Vagina (tissue), 2 donors: Measurements from ENCODE around the gene HEXIM2. TPM values are rescaled to one million over a fixed set of nuclear protein-coding genes. Genes with fewer than 3 reads are reported as not detected.

Source experiments
- DNase-seq, 2 donors: peaks; one replicate each; pipeline ENCODE4 v3.0.0-alpha.2; 2017; ENCODE audit errors: extremely low spot score in 2 of 2
- H3K27ac ChIP-seq: fragments of 200-600 bp; sonication (generic); one replicate; pipeline ENCODE4 v1.5.1; 2019
- H3K27me3 ChIP-seq: fragments of 200-600 bp; sonication (generic); one replicate; pipeline ENCODE4 v1.5.1; 2019
- H3K36me3 ChIP-seq, 2 donors: fragments of 200-600 bp; sonication (generic); one replicate each; pipeline ENCODE4 v1.5.1; 2017 to 2019
- H3K4me1 ChIP-seq: fragments of 200-600 bp; sonication (generic); one replicate; pipeline ENCODE4 v1.5.1; 2019
- H3K4me3 ChIP-seq, 2 donors: fragments of 200-600 bp; sonication (generic); 1 replicate in 1 of 2; 2 replicates in 1 of 2; pipeline ENCODE4 v1.5.1; 2016 to 2019
- H3K9me3 ChIP-seq: fragments of 200-600 bp; sonication (generic); one replicate; pipeline ENCODE4 v1.5.1; 2019
- CTCF ChIP-seq, 3 experiments: fragments of 450-650 bp in 2 of 3; fragments of 200-600 bp in 1 of 3; sonication (generic) in 1 of 3; IDR thresholded peaks; one replicate each; pipeline ENCODE4 v1.5.1; 2017 to 2019; ENCODE audit warnings: antibody characterized with exemption in 3 of 3, mild to moderate bottlenecking in 2 of 3, moderate library complexity in 2 of 3
- POLR2A ChIP-seq, 2 donors: fragments of 450-650 bp; IDR thresholded peaks; one replicate each; pipeline ENCODE4 v1.6.1; 2017; ENCODE audit warnings: antibody characterized with exemption in 2 of 2, mild to moderate bottlenecking in 2 of 2, moderate library complexity in 2 of 2
- POLR2AphosphoS5 ChIP-seq, 2 donors: sonication (generic); formaldehyde crosslinking; IDR thresholded peaks; one replicate each; pipeline ENCODE4 v1.9.0; 2017; ENCODE audit warnings: antibody characterized with exemption in 2 of 2, mild to moderate bottlenecking in 2 of 2, low read depth in 1 of 2; ENCODE audit not compliant: insufficient read depth in 1 of 2
- intact Hi-C: fragments of 100-400 bp; cut with DNase I; formaldehyde crosslinking; loops from one replicate; pipeline ENCODE4 v1.15.1; 2023
- total RNA-seq: library from RNA; depleted of rRNA; stranded (reverse); fragments of >200 nt; gene quantifications from one replicate; pipeline ENCODE4 v1.2.3, GENCODE V29; 2016

The HEXIM2 gene, protein sequence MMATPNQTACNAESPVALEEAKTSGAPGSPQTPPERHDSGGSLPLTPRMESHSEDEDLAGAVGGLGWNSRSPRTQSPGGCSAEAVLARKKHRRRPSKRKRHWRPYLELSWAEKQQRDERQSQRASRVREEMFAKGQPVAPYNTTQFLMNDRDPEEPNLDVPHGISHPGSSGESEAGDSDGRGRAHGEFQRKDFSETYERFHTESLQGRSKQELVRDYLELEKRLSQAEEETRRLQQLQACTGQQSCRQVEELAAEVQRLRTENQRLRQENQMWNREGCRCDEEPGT
- total RNA-seq = 9.8 TPM

DNA sequence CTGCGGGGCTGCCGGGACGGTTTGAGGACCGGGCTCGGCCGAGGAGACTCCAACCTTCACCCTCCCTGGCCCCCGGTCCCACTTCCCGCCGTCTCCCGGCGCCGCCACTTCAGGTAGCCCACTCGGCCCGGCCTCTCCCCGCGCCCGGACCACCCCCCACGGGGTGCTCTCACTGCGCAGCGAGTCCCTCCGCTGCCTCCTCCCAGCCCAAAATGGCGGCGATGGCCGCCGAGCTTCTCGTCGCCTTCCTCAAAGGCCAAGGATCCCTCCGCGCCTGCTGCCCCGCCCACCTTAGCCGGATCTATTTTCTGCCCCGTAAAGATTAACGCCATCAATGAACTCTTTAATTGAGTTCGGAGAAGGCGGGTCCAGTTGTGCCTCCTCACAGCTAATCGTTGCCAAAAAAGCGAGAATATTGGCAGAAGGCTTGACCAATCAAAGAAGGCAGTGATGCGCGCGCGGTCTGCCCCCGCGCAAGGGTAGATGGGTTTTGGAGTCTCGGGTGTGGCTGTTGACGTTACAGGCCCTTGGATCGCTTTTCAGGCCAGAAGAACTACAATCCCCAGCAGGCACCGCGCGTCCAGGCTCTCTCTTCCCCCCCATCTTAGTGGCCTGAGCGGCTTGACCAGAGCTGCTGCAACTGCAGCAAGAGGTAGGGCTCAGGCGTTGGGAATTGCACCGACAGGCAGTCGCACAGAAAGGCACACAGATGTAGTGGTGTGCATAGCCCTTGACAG lies at the start of gene HEXIM2:
HEXIM2 (plus strand) TSS at position 588 of the 737 bp plus-strand sequence. CDS start 919 bp downstream, outside the sequence.
- intact Hi-C loops = loop anchor here (1.0 kb wide), 1 partner anchor 13 kb away; the partner anchor contains the start of gene HEXIM1
- DNase-seq = peak; percentile 100
- Histone ChIP-seq H3K27ac (peak within 1 kb of the TSS; percentile 100), H3K9me3 (no peaks in the 10 kb centered on the region), H3K36me3 (no peaks in the 10 kb centered on the region), H3K4me3 (peak within 1 kb of the TSS; percentile 97 to 100), H3K4me1 (peaks cover 53% of the 10 kb centered on the region), H3K27me3 (no peaks in the 10 kb centered on the region)
- TF ChIP-seq CTCF (IDR thresholded peaks at IDR 0.05) (no peak), POLR2A (IDR thresholded peaks at IDR 0.05) (peak in 1 of 2 donors; percentile 99), POLR2AphosphoS5 (IDR thresholded peaks at IDR 0.05; ENCODE audit: insufficient read depth in 1 of 2, low read depth in 1 of 2) (peak; percentile 100)

DNA sequence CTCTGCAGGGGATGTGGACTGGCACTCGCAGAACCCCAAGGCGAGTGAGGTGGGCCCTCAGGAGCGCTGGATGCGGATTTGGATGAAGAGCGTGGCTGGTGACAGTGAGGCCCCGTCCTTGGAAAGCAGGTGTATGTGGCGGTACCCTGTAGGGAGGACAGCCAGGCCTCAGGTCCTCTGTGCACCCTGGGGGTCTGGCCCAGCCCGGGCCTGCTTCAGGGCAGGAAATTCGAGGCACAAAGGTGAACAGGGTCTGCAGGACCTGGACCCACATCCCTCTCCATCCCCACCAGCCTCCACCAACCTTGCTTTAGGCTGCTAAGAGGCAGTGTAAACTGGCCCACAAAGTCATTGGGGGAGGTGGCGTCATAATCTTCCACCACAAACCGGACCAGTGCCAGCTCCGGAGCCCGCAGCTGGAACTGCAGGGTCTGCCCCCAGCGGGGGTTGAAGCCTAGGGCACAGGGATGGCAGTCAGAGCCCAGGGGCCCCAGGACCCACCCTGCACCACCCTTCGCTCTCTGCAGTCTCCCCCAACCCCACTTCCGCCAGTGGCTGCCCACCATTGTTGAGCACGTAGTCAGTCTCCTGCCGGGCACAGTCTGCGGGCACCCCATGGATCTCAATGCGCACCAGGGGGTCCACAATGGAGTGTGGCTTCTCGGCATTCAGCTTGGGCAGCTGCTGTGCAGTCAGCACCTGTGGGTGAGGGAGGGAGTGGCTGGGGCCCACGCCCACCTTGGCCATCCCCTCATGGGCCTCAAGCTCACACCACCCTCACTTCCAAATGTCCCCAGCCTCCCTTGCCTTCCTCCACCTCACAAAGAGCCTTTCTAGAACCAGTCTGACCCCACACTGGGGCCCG lies 48.9 kb upstream of the HEXIM2 start:
- Histone ChIP-seq H3K4me1 (peaks cover 22% of the 10 kb centered on the region), H3K36me3 (peaks cover 0 to 11% of the 10 kb centered on the region in 2 donors), H3K27me3 (no peaks in the 10 kb centered on the region), H3K9me3 (no peaks in the 10 kb centered on the region), H3K27ac (peak overlapping the region; percentile 76), H3K4me3 (no peak overlapping the region)
- DNase-seq = no peak
- intact Hi-C loops = no loop called here
- TF ChIP-seq POLR2AphosphoS5 (IDR thresholded peaks at IDR 0.05; ENCODE audit: insufficient read depth in 1 of 2, low read depth in 1 of 2) (no peak), CTCF (IDR thresholded peaks at IDR 0.05) (no peak), POLR2A (IDR thresholded peaks at IDR 0.05) (no peak)

- intact Hi-C loops = no loop called here
- TF ChIP-seq CTCF (IDR thresholded peaks at IDR 0.05) (no peak), POLR2A (IDR thresholded peaks at IDR 0.05) (no peak), POLR2AphosphoS5 (IDR thresholded peaks at IDR 0.05; ENCODE audit: insufficient read depth in 1 of 2, low read depth in 1 of 2) (no peak)
Measured at GRCh38 chr17:45113424-45113754, 48.3 kb upstream of the HEXIM2 start.

GRCh38 chr17:45114117-45114932 lies 47.4 kb upstream of the HEXIM2 start:
- Histone ChIP-seq H3K4me3 (no peak overlapping the region), H3K9me3 (no peaks in the 10 kb centered on the region), H3K36me3 (peaks cover 0 to 21% of the 10 kb centered on the region in 2 donors), H3K27me3 (no peaks in the 10 kb centered on the region), H3K27ac (no peak overlapping the region), H3K4me1 (peaks cover 19% of the 10 kb centered on the region)
- intact Hi-C loops = no loop called here
- no peak for DNase-seq
- TF ChIP-seq POLR2AphosphoS5 (IDR thresholded peaks at IDR 0.05; ENCODE audit: insufficient read depth in 1 of 2, low read depth in 1 of 2) (no peak), POLR2A (IDR thresholded peaks at IDR 0.05) (no peak), CTCF (IDR thresholded peaks at IDR 0.05) (no peak)

More at GRCh38 chr17:45113424-45113754, 48.3 kb upstream of the HEXIM2 start:
- H3K4me3 ChIP-seq = no peak overlapping the region
- no peaks in the 10 kb centered on the region for H3K27me3 ChIP-seq
- peaks cover 19% of the 10 kb centered on the region for H3K4me1 ChIP-seq
- H3K36me3 ChIP-seq = peaks cover 0 to 12% of the 10 kb centered on the region in 2 donors
- H3K27ac ChIP-seq = no peak overlapping the region
- H3K9me3 ChIP-seq = no peaks in the 10 kb centered on the region
- no peak for DNase-seq
